HG03108 (cell line): Measurements from ENCODE around the gene ZNF624.
"Not testable (repeated sequence)": the region's sequence is repeated elsewhere in the genome, so short reads cannot be mapped to it uniquely, and the experiment has no call there.

Experiments used
- ATAC-seq: cut with Tn5 transposase; IDR thresholded peaks from one replicate; pipeline ENCODE4 v1.9.1; 2021; ENCODE audit warnings: moderate library complexity; ENCODE audit not compliant: unreplicated experiment

Gene ZNF624

DNA sequence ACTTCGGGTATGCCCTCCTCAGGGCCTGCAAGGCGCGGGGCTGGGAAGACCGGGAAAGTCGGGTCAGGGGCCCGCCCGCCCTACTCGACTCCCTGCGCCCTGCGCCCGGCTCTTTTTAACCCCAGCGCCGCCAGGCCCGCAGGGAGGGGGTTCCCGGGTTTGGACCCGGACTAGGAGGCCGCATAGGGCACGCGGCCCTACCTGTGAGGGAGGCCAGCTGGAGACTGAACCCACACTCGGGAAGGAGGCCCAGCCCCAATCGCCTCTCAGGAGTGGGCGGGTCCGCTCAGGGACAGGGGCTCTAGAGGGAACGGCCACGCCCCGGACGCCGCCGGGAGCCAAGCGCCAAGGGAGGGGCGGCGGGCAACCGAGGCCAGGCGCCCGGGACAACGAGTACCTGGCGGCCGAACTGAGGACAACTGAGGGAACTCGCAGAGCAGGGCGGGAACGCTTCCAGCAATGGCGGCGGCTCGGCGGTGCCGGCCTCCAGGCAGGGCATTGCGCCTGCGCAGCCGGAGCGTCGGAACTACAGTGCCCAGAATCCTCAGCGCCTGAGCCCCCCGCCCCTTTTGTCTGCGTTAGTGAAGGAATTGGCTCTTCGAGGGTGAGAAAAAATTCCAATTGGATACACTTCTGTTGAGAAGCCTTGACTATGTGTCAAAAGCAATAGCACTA is at the start of gene ZNF624:
Gene ZNF624 (minus strand): TSS at position 484 of the 675 bp plus-strand sequence.
- ATAC-seq: peak; percentile 87

DNA sequence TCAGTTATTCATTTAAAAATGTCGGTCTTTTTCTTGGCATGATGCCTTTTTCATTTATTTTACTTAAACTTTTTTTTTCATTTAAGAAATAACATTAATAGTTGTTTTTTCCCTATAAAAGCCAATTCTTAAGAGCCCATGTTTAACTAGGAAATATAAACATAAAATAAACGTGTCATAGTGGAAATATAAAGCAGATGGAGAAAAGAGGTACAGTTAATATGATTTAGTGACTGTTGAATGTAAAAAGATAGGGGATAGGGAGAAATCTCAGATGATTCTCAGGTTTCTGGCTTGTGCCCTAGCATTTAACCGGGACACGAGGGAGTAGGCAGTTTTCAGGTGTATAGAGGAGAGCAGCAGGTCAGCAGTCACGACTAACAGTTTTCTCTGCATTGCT is 44.0 kb upstream of the ZNF624 start:
- not testable (repeated sequence) for ATAC-seq

DNA sequence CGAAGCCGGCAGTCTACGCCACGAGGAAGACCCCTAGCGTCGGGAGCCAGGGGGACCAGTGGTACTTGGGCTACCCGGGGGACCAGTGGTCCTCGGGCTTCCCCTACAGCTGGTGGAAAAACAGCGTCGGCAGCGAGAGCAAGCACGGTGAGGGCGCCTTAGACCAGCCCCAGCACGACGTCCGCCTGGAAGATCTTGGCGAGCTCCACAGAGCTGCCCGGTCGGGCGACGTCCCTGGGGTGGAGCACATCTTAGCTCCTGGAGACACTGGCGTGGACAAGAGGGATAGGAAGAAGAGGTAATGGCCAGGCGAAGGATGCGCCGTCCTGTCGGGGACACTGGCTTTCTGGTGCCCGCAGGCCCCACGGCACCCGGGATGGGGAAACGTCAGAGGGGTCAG is 36.8 kb upstream of the ZNF624 start:
- not testable (repeated sequence) for ATAC-seq

DNA sequence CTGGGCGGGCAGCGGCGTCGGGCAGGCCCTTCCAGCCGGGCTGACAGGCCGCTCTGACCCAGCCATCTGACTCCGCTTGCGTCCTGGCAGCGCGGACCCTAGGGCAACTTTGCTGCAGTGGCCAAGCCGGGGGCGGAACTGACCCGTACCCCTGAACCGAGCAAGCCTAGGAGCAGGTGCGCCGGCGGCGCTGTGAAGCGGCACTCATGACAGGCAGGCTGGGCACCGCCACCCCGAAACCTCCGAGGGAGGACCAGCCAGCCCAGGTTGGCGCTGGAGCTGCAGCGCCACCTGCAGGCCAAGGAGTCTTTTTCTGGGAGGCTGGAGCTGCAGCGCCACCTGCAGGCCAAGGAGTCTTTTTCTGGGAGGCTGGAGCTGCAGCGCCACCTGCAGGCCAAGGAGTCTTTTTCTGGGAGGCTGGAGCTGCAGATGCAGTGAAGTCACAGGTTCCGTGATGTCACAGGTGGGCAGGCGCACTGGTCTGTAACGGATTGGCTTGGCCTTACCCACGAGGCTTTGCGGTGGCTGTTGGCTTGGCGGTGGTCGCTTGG is 36.2 kb upstream of the ZNF624 start, which contains the start of gene CCDC144A:
Gene CCDC144A (plus strand): TSS at position 511 of the 551 bp plus-strand sequence. CDS start 160 bp downstream, outside the sequence.
- not testable (repeated sequence) for ATAC-seq

DNA sequence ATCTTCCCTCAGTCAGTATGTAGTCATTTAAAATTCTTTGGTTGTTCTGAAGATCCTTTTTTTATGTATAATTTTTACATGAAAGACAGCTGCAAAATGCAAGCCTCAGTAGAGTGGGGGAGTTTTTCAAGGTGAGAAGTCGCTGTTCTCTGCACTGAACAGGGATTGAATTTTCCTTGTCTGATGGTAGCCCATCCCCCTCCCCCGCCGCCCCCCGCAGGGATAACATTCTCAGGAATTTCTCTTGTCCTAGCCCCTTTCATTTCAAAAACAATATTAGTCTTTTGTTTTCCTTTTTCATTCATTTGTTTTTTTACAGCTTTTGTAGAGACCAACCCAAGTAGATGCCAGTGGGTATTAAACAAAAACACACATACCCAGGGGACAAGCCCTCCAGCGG is 33.5 kb upstream of the ZNF624 start:
- ATAC-seq: not testable (repeated sequence)

DNA sequence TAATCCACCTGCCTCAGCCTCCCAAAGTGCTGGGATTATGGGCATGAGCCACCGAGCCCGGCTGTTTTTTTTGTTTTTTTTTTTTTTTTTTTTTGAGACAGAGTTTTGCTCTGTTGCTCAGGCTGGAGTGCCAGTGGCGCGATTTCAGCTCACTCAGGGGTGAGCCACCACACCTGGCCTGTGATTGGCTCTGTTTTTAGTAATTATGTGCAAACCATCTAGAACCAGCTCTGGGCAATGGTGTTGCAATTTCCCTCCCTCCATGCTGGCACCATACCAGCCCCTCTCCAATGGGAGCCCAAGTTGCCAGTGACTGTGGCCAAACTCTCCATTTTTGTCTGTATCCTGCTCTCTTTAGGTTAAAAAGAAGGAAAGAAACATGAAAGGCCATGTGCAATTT is 32.4 kb upstream of the ZNF624 start:
- ATAC-seq: not testable (repeated sequence)

DNA sequence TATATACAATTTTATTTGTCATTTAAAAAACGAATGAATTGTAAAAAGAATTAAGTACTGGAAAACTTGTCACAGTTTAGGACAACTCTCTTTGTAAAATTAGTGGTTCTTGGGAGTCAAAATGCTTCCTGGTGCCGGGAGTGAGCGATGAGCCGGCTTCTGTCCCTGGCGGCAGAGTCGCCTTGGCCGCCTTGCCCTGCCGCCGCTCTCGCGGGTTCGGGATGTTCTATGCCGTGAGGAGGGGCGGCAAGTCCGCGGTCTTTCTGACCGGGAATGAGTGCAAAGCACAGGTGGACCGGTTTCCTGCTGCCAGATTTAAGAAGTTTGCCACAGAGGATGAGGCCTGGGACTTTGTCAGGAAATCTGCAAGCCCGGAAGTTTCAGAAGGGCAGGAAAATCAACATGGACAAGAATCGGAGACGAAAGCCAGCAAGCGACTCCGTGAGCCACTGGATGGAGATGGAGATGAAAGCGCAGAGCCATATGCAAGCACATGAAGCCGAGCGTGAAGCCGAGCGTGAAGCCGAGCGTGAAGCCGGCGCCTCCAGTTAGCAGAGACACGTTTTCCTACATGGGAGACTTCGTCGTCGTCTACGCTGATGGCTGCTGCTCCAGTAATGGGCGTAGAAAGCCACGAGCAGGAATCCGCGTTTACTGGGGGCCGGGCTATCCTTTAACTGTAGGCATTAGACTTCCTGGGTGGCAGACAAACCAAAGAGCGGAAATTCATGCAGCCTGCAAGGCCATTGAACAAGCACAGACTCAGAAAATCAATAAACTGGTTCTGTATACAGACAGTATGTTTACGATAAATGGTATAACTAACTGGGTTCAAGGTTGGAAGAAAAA is 29.9 kb upstream of the ZNF624 start:
- not testable (repeated sequence) for ATAC-seq

DNA sequence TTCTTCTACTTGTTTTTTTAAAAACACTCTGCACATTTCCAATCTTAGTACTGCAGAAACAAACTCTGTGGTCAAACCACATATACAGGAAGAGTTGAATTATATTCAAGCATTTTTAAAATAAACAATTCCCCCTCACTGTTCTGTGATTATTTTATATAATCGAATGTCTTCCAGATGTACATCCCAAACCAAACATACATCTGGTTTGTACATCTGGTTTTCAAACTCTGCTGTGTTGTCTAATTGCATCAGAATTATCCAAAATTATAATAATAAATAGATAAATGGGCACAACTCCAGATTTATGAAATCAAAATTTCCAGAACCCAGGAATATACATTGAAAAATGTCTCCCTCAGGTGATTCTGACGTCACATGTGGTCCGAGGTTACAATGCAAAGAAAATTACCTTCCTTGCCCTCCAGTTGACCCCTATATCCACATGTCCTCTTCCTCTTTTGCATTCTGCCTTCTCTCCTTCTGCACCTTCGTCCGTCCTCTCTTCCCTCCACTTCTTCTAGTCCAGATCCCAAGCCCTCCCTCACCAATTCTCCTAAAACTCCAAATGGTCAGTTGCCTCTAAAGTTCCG is 23.1 kb upstream of the ZNF624 start:
- no peak for ATAC-seq

DNA sequence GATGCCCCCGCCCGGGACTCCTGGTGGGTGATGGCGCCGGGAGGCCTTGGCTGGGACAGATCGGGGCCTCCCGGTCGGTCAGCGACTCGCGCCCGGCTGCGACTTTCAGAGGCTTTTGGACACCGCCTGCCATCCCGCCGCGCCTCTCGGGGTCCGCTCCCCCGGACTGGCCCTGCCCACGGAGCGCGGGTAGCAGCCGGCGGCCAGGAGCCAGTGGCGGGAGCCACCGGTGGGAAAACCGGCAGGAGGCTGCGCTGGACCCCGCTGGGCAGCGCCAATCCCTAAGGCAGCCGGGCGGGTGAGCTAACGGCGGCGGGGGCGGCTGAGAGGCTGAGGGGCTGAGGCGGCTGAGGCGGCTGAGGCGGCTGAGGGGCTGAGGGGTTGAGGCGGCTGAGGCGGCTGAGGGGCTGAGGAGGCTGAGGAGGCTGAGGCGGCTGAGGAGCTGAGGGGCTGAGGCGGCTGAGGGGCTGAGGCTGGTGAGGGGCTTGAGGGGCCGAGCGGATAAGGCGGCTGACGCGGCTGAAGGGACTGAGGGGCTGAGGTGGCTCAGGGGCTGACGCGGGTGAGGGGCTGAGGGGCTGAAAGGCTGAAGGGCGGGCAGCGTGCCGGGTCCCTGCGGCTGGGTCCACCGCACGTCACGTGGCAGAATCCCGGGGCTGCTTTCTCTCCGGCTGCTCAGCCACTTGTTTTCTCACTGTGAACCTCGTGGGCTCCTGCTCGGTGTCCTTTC is 13.4 kb upstream of the ZNF624 start:
- not testable (repeated sequence) for ATAC-seq

DNA sequence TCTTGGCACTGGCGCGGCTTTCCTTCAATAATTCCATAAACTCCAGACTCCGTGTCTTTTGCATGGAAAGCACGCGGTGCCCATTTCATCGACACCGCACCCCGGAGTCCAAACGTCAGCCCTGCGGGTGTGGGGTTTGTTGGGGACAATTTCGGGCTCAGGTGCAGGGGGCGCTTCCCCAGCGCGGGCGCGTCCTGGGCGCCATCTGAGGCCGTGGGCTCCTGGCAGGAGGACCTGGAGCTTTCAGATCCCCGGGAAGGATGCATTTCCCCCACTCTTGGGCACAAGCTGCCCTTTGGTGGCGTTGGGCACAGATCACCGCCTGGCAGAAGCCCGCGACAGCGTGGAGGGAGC is 12.9 kb upstream of the ZNF624 start:
- not testable (repeated sequence) for ATAC-seq

DNA sequence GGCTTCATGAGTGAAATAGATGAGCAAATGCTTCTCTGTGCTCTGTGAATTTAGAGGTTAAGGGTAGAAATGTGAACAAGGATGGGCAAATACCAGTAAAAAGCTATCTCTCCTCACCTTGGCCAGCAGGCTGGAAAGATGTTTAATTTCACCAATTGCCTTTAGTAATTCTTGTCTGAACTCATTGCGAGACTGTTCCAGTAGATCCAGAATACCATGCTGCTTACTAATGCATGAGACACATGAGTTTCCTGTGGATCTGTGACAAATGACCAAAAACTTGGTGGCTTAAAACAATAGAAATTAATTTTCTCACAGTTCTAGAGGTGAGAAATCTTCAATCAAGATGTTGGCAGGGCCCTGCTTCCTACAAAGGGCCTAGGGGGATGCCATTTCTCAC is 9.3 kb upstream of the ZNF624 start:
- no peak for ATAC-seq

DNA sequence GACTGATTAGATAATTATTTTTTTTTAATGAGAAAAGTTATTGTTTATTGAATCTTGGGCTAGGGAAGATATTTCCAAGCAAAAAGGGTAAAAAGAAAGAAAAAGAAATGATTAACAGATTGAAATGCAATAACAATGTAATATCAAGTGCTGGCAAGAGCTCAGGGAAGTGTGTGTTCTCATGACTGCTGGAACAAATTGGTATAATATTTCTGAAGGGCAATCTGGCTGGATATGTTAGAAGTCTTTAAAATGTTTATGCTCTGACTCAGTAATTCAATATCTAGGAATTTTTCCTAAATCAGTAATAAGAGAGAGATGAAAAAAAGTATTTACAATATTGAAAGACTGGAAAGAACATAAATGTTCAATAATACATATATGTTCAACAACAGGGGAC is 7.6 kb upstream of the ZNF624 start:
- ATAC-seq: no peak

DNA sequence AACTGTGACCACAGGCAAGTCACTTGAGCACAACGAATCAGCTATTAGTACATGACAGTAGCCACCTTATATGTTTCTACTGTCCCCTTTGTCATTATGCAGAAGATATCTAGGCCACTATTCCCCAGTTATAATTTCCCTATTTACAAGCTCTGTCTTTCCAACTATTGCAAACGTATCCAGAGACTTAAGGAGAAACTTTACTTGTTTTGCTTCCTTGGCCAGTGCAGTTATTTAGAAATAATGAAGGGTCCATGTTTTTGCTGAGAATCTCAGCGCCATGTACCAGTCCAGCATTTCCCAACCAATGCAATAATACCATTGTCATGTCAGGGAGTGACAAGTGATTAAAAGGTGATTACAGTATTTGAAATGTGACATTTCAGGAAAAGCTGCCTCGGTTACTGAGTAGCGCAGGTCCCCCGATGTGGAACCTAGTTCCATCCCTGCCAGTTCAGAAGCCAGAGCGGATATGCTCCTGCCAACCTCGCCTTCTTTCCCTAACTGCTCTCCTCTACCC is 743 bp downstream of the ZNF624 start:
- no peak for ATAC-seq

DNA sequence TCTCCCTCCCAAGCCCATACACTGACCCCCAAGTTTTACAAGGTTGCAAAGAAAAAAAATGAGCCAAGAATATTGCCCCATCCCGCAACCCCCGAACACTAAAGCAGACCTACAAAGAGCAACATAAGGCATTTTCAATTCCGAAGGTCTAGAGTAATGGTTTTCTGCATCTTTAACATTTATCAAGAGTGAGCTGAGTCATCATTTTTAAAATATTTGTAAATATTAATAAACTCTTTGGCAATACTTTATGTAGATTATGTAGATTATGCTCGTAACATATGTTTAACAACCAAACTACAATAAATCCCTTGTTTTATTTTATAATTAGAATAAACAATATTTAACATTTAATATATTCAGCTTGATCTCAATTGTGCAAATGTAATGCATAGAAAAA is 1.4 kb downstream of the ZNF624 start:
- no peak for ATAC-seq

DNA sequence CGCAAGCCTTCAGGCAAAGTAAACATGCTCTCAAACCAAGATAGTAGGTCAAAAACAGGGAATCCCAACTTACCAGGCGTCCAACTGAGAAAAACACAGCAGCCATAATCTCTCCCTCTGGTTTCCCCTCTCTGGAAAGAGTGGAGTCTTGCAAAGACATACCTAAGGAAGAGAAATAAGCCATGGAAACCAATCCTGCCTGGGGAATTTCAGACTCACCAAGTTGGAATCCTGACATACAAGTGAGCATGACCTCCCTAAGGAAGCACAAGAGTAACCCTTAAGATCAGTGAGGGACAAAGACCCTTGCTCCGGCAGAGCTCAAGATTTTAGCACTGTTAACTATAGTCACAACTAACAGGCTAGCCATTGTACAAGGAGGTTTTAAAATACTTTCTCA is 4.1 kb downstream of the ZNF624 start:
- ATAC-seq: no peak

DNA sequence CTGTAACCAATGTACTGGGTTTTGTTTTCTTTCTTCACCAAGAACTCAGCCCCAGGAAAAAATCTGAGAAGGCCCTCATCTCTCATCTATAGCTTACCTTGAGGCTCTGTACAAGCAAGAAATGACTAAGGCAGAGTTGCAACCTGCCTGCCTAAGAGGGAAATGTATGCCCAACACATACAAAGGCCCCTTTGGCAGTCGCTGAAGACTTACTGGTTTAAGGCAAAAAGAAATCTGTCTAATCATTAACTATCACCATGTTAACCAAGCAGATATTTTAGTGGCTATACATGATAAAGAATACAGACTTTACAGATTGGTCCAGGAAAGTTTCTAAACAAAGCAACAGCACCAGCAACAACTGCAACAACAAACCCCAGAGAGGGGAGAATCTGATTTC is 14.2 kb downstream of the ZNF624 start:
- no peak for ATAC-seq

DNA sequence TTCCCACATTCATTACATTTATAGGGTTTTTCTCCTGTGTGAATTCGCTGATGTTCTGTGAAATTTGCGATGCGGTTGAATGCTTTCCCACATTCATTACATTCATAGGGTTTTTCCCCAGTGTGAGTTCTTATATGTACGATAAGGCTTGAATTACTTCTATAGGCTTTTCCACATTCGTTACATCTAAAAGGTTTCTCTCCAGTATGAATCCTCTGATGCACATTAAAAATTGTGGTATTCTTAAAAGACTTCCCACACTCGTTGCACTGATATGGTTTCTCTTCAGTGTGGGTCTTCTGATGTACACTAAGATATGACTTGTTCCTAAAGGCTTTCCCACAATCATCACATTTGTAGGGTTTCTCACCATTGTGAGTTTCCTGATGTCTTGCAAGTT is 30.4 kb downstream of the ZNF624 start:
- ATAC-seq: no peak

DNA sequence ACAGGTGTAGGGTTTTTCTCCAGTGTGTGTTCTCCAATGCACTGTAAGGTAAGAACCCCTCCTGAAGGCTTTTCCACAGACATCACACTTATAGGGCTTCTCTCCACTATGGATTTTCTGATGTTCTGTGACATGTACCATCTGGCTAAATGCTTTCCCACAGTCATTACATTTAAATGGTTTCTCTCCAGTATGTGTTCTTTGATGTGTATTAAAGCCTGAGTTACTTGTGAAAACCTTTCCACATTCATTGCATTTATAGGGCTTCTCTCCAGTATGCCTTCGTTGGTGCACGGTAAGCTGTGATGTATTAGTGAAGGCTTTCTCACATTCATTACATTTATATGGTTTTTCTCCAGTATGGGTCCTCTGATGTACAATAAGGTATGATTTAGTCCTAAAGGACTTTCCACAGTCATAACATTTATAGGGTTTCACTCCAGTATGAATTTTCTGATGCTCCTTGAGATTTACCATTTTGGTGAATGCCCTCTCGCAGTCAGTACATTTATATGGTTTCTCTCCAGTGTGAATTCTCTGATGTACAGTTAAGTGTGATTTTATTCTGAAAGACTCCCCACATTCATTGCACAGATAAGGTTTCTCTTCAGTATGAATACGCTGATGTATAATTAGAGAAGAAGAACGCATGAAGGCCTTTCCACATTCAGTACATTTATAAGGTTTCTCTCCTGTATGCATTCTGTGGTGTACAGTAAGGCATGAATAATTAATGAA is 30.9 kb downstream of the ZNF624 start:
- ATAC-seq: no peak

DNA sequence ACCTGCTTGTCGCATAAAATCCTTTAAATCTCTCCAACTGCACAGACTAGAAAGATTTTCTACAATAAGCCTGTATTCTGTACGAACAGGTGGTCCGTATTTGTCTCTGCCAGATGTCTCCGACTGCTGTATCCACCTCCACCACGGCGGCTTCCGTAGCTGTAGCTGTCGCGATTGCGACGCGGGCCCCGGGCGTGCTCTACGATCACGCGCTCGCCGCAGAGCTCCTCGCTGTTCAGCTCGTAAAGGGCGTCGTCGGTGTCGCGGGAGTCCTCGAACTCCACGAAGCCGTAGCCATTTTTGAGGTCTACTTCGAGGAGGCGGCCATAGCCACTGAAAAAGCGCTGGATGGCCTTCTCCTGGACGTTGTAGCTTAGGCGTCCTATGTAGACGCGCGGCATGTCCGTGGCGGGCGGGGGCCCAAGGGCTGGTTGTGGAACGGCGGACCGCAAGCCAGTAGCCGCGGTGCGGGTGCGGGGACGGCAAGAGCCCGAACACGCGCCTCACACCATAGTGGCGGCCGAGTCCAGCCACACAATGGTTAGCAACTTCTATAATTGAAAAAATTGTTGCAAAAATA is 36.1 kb downstream of the ZNF624 start:
- ATAC-seq: no peak

DNA sequence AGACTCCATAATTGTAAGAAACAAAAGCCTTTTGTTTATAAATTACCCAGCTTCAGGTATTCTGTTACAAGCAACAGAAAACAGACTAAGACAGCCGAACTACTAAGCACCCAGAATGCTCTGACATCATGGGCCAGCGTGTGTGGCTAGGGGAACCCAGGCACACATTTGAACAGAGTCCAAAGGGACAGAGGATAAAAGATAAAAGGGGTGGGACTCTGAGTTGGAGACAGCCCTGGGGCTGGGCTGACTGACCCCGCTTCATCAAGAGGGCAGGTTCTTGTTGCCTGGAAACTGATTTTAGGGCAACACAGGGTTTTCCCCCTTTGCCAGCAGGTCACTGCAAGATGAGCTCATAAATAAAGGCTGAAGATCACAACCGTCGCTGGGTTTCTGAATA is 54.1 kb downstream of the ZNF624 start:
- ATAC-seq: no peak
